GM12873 (cell line): Measurements from ENCODE around the gene RIMKLA.

ENCODE experiments used
- TF ChIP-seq, protein P1 (sequence below): IDR thresholded peaks from 2 replicates; pipeline ENCODE4 v1.5.1; 2012; ENCODE audit warnings: low read depth, mild to moderate bottlenecking, moderate library complexity, low read length, control low read depth; ENCODE audit not compliant: insufficient read depth; ENCODE audit errors: missing control alignments

The RIMKLA gene

DNA sequence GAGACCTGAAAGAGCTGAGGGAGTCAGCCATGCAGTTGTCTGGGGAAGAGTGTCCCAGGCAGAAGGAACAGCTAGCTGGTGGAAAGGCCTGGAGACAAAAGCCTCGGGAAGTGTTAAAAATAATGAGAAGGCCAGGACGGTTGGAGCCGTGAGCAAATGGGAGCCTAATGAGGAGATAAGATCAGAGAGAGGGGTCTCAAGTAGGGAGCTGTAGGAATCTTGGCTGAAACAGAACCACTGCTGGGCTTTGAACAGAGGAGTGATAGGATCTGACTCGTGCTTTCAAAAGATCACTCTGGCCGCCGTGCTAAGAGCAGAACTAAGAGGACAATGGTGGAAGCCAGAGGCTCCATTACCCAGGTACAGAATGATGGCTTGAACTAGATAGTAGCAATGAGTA lies 43.6 kb upstream of the RIMKLA start:
- TF ChIP-seq, protein P1, sequence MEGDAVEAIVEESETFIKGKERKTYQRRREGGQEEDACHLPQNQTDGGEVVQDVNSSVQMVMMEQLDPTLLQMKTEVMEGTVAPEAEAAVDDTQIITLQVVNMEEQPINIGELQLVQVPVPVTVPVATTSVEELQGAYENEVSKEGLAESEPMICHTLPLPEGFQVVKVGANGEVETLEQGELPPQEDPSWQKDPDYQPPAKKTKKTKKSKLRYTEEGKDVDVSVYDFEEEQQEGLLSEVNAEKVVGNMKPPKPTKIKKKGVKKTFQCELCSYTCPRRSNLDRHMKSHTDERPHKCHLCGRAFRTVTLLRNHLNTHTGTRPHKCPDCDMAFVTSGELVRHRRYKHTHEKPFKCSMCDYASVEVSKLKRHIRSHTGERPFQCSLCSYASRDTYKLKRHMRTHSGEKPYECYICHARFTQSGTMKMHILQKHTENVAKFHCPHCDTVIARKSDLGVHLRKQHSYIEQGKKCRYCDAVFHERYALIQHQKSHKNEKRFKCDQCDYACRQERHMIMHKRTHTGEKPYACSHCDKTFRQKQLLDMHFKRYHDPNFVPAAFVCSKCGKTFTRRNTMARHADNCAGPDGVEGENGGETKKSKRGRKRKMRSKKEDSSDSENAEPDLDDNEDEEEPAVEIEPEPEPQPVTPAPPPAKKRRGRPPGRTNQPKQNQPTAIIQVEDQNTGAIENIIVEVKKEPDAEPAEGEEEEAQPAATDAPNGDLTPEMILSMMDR: no peak

- TF ChIP-seq, protein P1: no peak
Observed at GRCh38 chr1:42340093-42340492, 40.5 kb upstream of the RIMKLA start.

- TF ChIP-seq, protein P1: no peak
Observed at GRCh38 chr1:42340901-42341300, 39.7 kb upstream of the RIMKLA start.

- TF ChIP-seq, protein P1: no peak
Observed at GRCh38 chr1:42343049-42343448, 37.5 kb upstream of the RIMKLA start.

GRCh38 chr1:42348498-42348897 lies 32.1 kb upstream of the RIMKLA start:
- TF ChIP-seq, protein P1: no peak

DNA sequence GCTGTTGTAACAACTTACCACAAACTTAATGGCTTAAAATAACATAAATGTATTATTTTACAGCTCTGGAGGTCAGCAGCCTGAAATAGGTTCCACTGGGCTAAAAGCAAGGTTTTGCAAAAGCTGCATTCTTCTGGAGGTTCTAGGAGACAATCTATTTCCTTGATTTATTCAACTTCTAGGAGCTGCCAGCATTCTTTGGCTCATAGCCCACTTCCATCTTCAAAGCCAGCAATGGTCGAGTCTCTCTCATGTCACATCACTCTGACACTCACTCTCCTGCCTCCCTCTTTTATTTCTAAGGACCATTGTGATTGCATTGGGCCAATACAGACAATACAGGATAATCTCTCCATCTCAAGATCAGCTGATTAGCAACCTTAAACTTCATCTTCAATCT lies 30.5 kb upstream of the RIMKLA start:
- TF ChIP-seq, protein P1: no peak

DNA sequence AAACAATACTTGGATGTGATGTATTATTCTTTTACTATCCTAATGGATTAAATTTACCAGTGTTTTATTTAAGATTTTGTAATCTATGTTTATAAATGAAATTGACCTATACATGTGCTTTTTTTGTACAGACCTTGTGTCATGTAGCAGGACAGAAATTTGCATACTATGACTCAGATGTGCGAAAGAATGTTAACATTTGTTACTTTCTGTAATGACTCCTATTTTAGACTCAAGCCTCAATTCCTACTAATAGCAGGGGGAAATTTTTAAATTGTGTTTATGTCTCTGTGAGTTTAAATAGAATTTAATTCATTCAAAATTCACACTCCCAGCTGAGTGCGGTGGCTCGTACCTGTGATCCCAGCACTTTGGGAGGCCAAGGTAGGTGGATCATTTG lies 21.8 kb upstream of the RIMKLA start:
- TF ChIP-seq, protein P1: no peak
